Adrenal gland (tissue), 5 donors: ENCODE data around the gene FOXP2.

Source experiments
- POLR2A ChIP-seq, 2 donors: fragments of 450-650 bp; IDR thresholded peaks; one replicate each; pipeline ENCODE4 v1.6.1; 2017; ENCODE audit warnings: antibody characterized with exemption in 2 of 2, mild to moderate bottlenecking in 2 of 2, moderate library complexity in 1 of 2
- TF ChIP-seq, protein P1 (sequence below), 6 experiments: fragments of 450-650 bp in 4 of 6; fragments of 200-600 bp in 2 of 6; sonication (generic) in 1 of 6; IDR thresholded peaks; 1 replicate in 5 of 6; 2 replicates in 1 of 6; pipeline versions ENCODE4 v1.5.1 to v1.8.0; 2016 to 2021; ENCODE audit warnings: antibody characterized with exemption in 6 of 6, mild to moderate bottlenecking in 2 of 6, moderate library complexity in 1 of 6
- donor health status: DM: no; HTN: no; CAD: no.

GRCh38 chr7:114414156-114415063 lies at the start of gene FOXP2:
- TF ChIP-seq, protein P1, sequence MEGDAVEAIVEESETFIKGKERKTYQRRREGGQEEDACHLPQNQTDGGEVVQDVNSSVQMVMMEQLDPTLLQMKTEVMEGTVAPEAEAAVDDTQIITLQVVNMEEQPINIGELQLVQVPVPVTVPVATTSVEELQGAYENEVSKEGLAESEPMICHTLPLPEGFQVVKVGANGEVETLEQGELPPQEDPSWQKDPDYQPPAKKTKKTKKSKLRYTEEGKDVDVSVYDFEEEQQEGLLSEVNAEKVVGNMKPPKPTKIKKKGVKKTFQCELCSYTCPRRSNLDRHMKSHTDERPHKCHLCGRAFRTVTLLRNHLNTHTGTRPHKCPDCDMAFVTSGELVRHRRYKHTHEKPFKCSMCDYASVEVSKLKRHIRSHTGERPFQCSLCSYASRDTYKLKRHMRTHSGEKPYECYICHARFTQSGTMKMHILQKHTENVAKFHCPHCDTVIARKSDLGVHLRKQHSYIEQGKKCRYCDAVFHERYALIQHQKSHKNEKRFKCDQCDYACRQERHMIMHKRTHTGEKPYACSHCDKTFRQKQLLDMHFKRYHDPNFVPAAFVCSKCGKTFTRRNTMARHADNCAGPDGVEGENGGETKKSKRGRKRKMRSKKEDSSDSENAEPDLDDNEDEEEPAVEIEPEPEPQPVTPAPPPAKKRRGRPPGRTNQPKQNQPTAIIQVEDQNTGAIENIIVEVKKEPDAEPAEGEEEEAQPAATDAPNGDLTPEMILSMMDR (IDR thresholded peaks at IDR 0.05), result no peak
- no peak for TF ChIP-seq POLR2A (IDR thresholded peaks at IDR 0.05)
